GM19395 (cell line): ENCODE measurements around the gene FOXP1.

ENCODE experiments used
- ATAC-seq: cut with Tn5 transposase; IDR thresholded peaks from one replicate; pipeline ENCODE4 v1.9.1; 2021; ENCODE audit warnings: mild to moderate bottlenecking, moderate library complexity; ENCODE audit not compliant: unreplicated experiment

Gene FOXP1

DNA sequence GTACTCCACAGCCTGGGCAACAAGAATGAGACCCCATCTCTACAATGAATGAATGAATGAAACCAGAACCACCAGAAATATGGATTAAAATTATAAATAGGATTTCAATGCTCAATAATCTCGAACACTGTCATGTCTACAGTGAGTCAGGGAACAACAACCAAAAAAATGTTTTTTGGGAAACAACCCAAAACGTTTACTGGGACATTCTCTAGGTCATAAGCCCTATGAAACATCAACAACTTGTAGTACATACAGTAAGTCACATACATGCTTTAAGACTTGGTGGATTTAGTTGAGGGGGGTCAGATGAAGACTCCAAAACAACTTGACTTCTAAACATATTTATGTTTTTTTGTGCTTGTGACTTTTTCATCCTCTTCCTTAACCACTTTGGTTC is 511.2 kb downstream of the FOXP1 start:
- ATAC-seq: no peak

DNA sequence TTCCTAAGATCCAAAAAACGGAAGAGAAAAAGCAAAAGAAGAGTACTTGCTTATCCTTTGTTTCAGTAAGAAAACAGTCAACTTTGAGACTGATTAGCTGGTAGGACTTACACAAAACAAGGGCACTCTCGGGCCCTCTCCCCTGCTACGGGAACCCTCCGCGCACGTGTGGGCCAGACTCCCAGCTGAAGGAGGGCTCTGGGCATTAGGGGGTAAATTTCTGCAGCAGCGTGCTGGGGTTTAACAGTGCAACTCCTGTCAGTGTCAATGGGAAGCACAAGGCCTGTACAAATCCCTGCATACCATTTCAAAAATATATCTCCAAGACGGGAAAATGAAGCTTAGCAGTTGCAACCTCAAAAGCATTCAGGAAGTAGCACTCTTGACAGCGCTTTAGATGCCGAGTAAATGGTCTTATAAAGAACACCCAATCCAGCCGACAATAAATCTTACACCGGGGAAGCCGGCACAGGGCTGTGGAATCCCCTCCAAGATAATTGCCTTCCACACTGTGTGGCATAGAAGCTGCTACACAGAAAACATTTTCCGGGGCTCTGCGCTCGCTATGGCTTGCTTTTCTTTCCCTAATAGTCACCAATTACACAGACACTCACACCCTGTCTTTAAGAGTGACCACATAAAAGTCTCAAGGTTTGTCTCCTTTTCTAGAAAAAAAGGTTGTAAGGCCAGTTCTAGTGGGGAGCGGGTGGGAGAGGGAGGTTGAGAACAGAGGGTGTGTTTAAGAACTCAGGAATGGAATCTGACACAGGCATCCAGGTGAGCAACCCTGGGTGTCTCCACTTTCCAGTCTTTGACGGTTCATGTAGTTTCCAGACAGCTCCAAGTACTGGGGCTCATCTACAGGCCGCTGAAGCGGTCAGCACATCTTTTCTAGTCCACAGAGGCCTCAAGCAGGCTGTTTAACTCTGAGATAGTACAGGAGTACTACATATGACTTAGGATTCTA is 512.7 kb downstream of the FOXP1 start:
- ATAC-seq: no peak

DNA sequence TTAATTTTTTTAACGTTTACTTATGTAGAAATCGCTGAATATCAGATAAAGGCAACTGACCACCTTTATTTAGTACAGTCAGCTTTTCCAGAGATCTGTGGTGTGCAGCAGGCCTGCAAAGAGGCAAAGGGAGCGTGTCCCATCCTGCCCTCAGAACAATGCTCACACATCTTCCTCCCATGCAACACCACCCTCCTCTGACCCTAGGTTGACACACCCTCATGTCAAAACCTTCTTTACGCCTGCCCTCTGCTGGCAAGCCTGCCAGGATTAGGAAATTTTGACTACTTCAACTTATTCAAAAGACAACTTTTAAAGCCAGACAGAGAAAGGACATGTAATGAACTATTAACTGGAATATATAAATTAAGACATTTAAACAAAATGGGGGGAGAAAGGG is 513.7 kb downstream of the FOXP1 start:
- no peak for ATAC-seq

DNA sequence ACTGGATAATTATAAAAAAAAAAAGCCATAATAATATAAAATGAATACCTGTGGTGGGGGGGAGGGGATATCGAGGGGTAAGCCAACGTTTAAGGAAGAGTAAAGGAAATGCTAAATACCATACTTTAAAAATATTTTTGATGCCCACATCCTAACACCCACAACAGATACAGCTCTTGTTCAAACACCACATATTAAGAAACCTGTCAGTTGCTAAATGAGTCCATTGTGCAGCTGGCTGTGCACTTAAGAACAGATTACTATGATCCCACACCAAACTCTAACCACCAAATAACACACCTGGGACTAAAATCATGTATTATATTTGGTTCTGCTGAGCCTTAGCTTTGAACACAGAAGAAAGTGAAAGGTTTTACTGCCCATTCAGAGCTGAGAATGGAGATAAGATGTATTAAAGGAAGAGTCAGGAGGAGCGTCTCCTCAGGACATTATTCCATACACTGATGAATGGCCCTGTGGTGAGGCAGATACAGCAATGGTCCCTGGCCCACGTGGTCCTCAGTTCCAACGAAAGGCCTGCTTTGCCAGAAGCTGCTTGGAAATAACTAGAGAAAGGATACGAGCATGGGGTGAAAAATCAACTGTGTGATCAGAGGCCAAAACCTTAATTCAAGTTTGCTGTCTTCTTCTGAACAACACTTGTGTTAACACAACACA is 515.4 kb downstream of the FOXP1 start:
- no peak for ATAC-seq

DNA sequence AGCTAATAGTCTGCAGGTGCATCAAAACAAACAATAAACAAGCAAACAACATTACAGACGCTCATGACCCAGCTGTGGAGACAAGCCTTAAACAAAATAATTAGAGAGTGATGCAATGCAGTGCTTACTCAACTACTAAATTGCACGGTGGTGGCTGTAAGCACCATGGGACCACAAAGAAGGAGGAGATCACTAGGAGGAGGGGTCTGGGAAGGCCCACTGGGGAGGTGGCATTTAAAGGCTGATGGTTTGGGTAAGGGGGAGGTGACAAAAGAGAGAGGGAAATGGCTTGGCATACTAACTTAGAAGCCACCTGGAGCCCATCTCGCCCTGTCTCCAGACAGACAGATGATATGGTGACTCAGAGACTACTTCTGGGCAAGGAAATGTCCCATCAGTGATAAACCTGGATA is 516.7 kb downstream of the FOXP1 start:
- ATAC-seq: no peak

DNA sequence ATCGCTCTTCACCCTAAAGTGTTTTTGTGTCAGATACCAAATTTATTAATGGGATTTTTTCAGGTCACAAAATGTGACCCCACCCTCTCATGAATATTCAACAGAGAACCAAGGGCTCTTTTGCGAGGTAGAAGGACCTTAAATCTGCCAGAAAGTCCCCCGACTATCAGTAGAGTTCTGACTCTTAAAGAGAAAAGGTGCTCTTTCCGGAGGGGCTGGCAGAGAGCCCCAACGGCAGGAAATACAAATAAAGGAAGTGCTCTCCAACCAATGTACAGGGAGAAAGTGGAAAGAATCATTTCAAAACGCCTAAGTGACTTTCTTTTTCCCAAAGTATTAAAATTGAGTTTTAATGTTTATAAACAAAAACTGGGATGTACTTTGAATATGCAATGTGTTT is 517.2 kb downstream of the FOXP1 start:
- no peak for ATAC-seq

DNA sequence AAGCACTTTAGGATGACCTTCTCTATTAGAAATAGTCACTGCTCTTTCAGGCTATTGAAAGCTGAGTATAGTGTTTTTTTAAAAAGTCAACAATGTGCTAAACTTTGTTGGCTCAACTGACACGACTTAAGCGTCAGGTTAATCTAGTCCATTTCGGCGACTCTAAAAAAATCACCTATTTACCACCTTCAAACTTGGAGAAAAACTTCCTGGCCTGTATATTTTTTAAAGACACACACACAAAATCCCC is 517.8 kb downstream of the FOXP1 start:
- ATAC-seq: no peak

DNA sequence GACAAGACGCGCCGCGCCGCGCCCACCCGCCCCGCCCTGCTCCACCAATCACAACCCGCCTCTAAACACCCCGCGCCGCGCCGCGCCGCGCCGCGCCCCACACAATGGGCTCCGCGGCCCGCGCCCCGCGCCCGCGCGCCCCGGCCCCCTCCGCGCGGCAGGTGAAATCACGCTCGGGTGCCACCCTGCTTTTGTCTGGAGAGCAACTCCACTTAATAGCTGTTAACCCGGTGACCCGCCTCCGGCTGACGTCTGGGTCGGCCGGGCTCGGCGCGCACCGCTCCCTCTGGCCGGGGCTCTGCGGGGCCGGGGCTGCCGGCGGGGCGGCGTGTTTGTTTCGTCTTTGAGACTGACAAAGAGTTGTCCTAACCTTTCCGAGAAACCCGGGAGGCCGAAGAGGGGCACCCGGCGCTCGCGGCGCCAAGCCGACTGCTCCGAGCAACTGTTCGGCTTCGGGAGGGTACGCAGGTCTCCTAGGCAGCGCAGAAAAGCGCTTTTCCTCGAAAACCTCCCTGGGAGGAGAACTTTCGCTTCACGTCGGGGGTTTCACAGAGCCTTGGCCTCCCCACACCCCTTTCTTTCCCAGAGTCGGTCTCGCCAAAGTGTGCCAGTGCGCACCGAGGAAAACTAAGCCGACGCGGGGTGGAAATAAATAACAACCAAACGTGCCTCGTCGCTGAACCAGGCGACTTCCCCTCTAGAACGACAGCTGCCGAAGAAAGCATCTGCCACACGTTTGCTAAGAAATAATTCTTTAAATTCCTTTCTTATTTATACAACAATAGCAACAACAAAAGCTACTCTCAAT is 518.4 kb downstream of the FOXP1 start:
- ATAC-seq: no peak

DNA sequence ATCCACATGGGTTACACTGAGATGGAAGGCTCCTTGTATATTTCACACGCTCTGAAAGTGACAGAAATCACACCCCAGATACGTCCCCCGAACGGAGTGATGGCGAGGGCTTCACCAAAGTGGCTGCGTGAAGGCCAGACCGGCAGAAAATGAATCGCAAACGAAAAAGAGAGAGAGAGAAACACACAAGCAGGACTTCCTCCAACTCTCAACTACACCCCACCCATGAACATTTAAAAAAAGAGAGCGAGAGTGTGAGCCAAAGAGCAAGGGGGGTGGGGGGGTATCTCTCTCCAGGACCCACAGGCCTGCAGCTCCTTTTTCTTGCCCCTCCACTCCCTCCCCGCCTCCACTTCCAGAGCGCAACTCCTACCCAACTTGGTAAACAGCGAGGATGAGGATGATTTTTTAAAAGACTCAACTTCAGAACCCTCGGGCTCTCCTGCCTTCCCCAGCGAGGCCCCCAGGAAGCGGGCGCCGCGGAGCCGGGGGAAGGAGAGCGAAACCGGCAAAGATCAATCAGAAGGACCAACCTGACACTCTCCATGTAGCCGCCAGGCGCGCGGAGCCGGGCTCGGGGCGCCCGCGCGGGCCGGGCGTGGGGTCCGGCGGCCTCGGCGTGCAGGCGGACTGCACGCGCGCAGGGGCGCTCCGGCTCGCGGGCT is 519.1 kb downstream of the FOXP1 start:
- ATAC-seq: peak; percentile 43

DNA sequence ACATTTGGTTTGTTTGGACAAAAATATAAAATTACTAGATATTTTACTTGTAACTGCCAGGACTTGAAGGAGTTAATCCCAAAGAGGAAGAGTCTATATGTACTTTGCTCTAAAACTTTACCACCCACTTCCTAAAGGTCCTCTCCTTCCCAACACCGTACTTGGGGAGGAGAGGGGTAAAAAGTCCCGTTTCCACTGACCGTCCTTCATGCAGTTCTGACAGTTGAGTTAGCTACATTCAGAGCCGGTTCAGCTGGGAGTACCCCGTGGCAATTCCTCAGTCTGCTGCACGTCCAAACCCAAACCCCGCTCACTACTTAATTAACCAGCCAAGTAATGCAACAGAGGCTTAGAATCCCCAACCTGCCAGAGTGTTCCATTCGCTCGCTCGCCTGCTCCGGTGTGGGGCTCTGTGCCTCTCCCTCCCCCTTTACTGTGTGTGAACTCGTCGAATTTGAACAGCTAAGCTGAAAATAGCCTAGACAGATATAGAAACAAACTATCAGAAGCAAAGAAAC is 519.7 kb downstream of the FOXP1 start:
- ATAC-seq: peak; percentile 53

DNA sequence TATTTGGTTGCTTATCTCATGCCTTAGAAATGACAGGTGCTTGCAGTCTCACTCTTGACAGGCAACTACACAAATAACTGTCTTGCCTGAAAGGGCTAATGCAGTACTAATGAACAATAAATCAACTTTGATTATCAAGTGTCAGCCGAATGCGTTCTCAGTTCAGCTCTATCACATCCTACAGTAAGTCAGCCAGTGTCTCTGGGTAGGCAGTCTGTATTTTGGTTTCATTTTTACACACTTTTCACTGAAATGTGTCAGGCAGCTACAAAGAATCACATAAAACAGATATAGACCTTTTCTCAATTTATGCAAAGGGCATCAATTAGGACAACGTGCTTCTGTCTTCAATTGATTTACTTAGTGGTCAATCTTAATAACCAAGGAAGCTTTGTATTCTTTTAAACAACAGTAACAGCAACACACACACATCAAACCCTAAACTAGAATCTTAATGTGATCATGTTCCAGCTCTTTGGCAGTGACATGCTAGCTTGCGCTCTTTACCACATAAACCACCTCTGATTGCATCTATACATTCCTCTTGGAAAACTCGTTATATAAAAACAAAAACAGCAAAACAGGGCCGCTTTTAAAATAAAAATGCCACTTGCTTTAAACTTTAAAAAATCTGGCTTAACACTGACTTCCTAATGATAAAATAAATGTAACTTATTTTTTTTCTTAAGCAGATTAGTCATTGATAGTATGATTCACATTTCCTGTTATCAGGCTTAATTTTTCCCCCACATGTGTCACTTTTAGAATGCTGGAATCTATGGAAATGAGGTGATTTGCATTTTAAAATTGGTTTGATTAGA is 520.4 kb downstream of the FOXP1 start:
- peak; percentile 47 for ATAC-seq

DNA sequence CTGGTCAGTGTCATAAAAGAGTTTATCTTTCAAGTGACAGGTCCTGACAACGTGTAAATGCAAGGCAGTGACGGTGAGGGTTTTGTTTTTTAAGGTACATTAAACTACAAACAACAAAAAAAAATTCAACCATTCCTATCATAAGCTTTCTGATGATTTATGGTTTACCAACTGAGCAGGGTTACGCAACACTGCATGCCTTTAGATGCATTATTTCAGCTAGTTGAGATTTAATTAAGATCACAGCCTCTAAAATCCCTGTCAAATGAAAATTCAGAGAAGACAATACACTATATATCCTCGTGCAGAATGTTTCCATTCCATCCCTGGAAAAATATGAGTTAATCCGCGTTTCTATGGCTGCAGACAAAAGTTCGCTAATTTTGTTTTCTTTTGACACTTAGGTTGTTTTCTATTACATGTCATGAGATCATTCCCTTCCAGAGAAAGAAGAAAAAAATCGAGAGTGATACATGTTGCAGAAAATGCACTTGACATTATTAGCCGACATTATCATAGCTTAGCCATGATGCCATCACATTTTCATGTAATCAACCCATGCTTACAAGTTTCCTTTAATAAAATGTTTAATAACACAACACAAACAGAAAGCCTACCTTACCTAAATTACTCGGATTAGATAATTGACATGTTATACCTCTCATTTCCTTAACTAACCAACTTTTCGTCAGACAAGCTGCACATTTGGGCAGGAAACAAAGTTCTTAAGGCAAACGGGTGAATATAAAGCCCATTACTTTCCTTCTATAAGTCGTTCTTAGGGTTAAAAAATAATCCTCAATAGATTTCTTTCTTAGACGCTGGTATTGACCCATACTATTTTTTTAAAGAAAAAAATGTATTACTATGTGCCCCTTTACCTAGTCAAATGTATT is 521.2 kb downstream of the FOXP1 start:
- ATAC-seq: no peak

DNA sequence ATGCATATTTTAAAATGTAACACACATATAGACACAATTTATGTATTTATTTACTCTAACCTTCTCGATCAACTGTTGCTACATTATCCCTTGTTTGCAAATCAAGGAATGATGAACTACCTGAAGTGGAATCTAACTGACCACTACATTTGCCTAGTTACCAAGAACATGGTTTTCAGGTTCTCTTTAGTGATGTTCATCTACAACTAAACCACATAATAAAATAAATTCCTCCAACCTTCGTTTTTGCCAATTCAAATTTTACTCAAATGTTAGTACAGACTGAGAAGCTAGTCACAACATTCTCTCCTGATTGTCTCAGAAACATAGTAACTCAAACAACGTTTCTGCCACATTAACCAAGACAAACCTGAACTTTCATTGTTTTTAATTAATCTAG is 521.9 kb downstream of the FOXP1 start:
- no peak for ATAC-seq

DNA sequence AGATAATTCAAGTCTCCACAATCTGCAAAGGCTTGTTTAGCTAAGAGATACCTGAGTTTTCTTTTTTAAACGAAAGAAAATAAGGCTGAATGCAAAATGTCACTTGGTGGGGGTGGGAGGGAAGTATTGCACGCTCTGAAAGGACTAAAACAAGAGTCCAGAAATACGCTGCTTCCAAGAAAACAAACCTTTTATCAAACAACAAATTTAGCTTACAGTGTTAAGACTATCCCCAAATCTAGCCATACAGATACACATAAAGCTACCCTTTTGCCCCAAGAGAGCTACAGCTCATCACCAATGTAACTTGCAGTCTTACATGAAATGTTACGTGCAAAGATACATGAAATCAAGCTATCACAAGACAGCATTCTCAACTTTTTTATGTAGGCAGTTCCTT is 522.5 kb downstream of the FOXP1 start:
- ATAC-seq: no peak

DNA sequence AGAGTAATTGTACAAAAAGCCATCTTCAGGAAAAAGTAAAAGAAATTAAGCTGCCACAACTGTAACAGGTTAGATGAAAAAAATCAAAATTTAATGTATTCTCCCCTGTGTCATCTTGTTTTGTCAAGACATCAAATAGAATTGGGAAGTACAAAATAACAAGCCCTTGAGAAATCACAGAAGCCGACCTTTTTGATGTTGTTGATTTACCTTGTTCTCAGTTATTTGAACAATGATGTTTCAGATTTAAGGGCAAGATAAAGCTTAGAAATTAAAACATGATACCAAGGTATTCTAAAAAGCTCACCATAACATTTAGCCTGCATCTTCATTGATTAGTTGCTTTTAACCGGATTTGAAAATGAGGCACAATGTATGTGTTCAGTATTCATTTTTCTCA is 523.0 kb downstream of the FOXP1 start:
- ATAC-seq: no peak

DNA sequence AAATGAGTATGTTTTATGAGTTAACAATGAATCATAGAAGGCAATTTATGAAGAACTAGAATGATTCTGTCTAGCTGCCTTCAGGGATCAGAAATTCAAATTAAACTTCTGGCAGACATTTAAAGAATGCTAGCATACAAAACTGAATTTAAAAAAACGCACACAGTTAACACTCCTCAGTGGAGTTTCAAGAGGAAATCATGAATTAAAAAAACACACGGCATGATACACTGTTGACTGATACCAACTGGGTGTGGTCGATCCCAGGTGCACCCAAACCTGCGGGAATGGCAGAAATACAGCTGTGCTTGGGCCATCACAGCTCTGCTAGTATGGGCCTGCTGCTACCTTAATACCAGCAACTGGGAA is 526.0 kb downstream of the FOXP1 start:
- no peak for ATAC-seq

DNA sequence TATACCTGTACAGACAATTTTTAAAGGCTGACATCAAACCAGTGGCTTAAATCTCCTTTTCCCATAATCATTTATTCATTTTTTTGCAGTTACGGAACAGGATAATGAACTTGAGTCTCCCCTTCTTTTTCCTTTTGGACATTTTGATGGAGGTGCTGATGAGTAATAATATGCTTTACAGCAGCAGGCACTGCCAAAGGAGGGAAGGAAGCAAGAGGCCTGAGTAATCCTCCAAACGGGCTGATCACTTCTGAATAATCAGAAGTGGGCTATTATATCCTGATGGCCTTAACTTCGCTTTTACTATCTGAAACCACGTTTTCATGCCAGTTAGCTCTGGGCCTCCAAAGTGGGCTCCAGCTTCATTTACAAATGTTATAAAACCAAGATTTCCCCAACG is 527.2 kb downstream of the FOXP1 start:
- ATAC-seq: no peak

DNA sequence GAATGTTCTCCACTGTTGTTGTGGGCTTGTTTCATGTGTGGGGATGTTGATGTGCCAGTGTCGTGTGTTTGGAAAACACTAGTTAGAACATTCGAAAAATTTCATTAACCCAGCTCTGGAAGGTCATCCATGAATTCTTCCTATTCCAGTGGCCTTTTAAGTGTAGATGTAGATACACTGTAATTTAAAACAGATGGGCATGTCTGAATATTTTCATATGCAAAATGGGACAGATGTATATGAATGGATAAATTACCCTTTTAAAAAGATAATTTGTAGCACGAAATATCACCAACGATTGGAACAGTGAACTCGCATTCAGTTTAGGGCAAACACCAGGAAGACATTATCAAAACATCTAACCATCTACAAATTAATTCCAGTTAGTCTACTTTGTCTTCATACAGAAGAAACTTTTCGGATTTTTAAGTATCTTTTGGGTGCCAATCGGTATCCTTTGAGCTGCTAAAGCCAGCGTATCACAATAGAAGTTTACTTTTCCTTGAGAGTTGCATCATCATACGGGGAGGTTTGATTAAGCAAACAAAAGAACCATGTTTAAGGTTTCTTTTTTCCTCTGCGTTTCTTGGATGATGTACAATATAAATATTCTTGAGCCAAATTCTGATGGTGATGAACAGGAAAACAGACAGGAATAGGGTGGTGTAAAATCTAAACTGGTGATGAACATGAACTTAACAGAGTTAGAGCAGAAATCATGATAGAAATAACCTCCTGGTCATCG is 528.1 kb downstream of the FOXP1 start:
- no peak for ATAC-seq
